Uterus (tissue), 2 donors: ENCODE measurements around the gene IDH2.

Source experiments
- CTCF ChIP-seq, 4 experiments: fragments of 200-600 bp in 2 of 4; fragments of 450-650 bp in 2 of 4; sonication (generic) in 2 of 4; IDR thresholded peaks; one replicate each; pipeline ENCODE4 v1.5.1; 2016 to 2019; ENCODE audit warnings: antibody characterized with exemption in 4 of 4, mild to moderate bottlenecking in 2 of 4, moderate library complexity in 1 of 4
- POLR2A ChIP-seq, 2 donors: fragments of 450-650 bp; IDR thresholded peaks; one replicate each; pipeline ENCODE4 v1.6.1; 2016; ENCODE audit warnings: antibody characterized with exemption in 2 of 2, mild to moderate bottlenecking in 1 of 2, moderate library complexity in 1 of 2

DNA sequence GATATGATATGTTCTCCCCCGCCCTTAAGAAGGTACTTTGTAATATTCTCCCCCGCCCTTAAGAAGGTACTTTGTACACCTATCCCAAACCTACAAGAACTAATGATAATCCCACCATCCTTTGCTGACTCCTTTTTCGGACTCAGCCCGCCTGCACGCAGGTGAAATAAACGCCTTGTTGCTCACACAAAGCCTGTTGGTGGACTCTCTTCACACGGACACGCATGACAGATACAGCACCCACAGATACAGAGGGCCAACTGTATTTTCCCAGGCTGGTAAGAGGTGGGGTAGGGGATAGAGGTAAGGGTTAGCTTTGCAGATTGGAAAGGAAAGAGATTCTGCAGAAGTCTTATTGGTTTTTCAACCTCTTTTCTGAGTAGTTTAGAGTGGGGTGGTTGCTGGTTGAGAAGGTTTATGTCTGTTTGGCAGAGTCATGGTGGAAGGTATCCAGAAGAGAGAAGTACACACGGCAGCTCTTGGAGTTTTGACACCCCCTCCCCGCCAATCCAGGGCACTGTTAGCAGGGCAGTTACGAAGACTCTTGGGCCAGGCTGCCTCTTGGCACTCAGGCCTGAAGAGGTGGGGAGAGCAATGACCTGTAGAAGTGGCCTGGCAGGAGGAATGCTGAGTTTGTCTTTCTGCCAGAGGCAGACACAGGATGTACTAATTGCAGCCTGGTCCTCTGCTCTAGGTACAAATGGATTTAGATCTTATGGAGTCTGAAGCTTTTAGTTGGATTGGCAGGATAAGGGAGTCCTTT lies 36.0 kb upstream of the IDH2 start:
- TF ChIP-seq POLR2A (IDR thresholded peaks at IDR 0.05) (no peak), CTCF (IDR thresholded peaks at IDR 0.05) (no peak)
